OCI-LY7 (cell line): ENCODE data around the gene IFT22. TPM values are rescaled to one million over a fixed set of nuclear protein-coding genes. Genes with fewer than 3 reads are reported as not detected.
"Not testable (repeated sequence)": the region's sequence is repeated elsewhere in the genome, so short reads cannot be mapped to it uniquely, and the experiment has no call there.

Source experiments
- BruUV-seq: library from RNA; stranded (reverse); fragments of 400-500 nt; replicated peaks from 2 replicates; lab custom pipeline; 2021; lab: Mats Ljungman, UMichigan
- CTCF ChIA-PET: fragments of 300-600 bp; sonication (Branson Sonifier 250); formaldehyde crosslinking; loops from one replicate; lab custom pipeline; 2022; ENCODE audit warnings: antibody characterized with exemption; ENCODE audit not compliant: unreplicated experiment; lab: Charles Lee
- POLR2A ChIA-PET: fragments of 300-600 bp; sonication (Branson Sonifier 250); formaldehyde crosslinking; loops from one replicate; lab custom pipeline; 2022; ENCODE audit warnings: antibody characterized with exemption; lab: Charles Lee
- DNase-seq: peaks from one replicate; pipeline ENCODE4 v3.0.0-alpha.2; 2015; ENCODE audit warnings: low spot score
- H2AFZ ChIP-seq: fragments of 200-600 bp; sonication (generic), shearing (Covaris generic); 2 replicates; pipeline ENCODE4 v1.6.1; 2014; ENCODE audit warnings: mild to moderate bottlenecking, antibody characterized with exemption, low read length, moderate library complexity
- H3K27ac ChIP-seq: fragments of 200-600 bp; sonication (generic); 2 replicates; pipeline ENCODE4 v1.5.1; 2014; ENCODE audit warnings: mixed run types, low read depth, mild to moderate bottlenecking, moderate library complexity, low read length, inconsistent platforms; ENCODE audit not compliant: poor library complexity, severe bottlenecking
- H3K36me3 ChIP-seq: fragments of 200-600 bp; sonication (generic); 2 replicates; pipeline ENCODE4 v1.6.1; 2014; ENCODE audit warnings: mild to moderate bottlenecking, antibody characterized with exemption, low read length, moderate library complexity, mixed read lengths; ENCODE audit not compliant: insufficient read depth
- H3K4me1 ChIP-seq: fragments of 200-600 bp; sonication (generic); 2 replicates; pipeline ENCODE4 v1.5.1; 2014; ENCODE audit warnings: mild to moderate bottlenecking, low read length; ENCODE audit not compliant: insufficient read depth, poor library complexity, severe bottlenecking
- H3K4me2 ChIP-seq: fragments of 200-600 bp; sonication (generic); 2 replicates; pipeline ENCODE4 v1.6.1; 2014; ENCODE audit warnings: mild to moderate bottlenecking, low read length
- H3K4me3 ChIP-seq: fragments of 200-600 bp; sonication (generic); 2 replicates; pipeline ENCODE4 v1.5.1; 2014; ENCODE audit warnings: mild to moderate bottlenecking, low read depth, low read length; ENCODE audit not compliant: poor library complexity, severe bottlenecking
- H3K79me2 ChIP-seq: fragments of 200-600 bp; sonication (generic); 2 replicates; pipeline ENCODE4 v1.6.1; 2016; ENCODE audit warnings: low read depth, mild to moderate bottlenecking, low read length, moderate library complexity, mixed read lengths; ENCODE audit not compliant: insufficient read depth
- H3K9me2 ChIP-seq: fragments of 200-600 bp; sonication (generic); 2 replicates; pipeline ENCODE4 v1.6.1; 2016; ENCODE audit warnings: mild to moderate bottlenecking, low read length, mixed read lengths; ENCODE audit not compliant: insufficient read depth
- H3K9me3 ChIP-seq: fragments of 200-600 bp; sonication (generic); 2 replicates; pipeline ENCODE4 v1.6.1; 2014; ENCODE audit warnings: mild to moderate bottlenecking, mixed run types, low read length, mixed read lengths
- H4K20me1 ChIP-seq: fragments of 200-600 bp; sonication (generic); 2 replicates; pipeline ENCODE4 v1.6.1; 2014; ENCODE audit warnings: mild to moderate bottlenecking, antibody characterized with exemption, low read length, moderate library complexity, mixed read lengths; ENCODE audit not compliant: insufficient read depth
- CTCF ChIP-seq: fragments of 200-600 bp; sonication (generic); conservative IDR thresholded peaks from 2 replicates; pipeline ENCODE4 v1.5.1; 2014; ENCODE audit warnings: mild to moderate bottlenecking, antibody characterized with exemption, low read length, moderate library complexity, mixed read lengths
- EZH2phosphoT487 ChIP-seq: fragments of 200-600 bp; sonication (generic); IDR thresholded peaks from 2 replicates; pipeline ENCODE4 v1.6.1; 2018; ENCODE audit warnings: low read depth, borderline replicate concordance, mild to moderate bottlenecking, mixed run types, antibody characterized with exemption, low read length, moderate library complexity, mixed read lengths
- intact Hi-C: fragments of 100-400 bp; cut with micrococcal nuclease; formaldehyde crosslinking; loops from one replicate; pipeline ENCODE4 v1.10.0; 2022; ENCODE audit not compliant: unreplicated experiment
- small RNA-seq: library from RNA; depleted of rRNA; stranded (forward); fragments of <200 nt; gene quantifications from one replicate; pipeline ENCODE3, GENCODE V24; 2014
- total RNA-seq, 2 experiments: library from RNA; depleted of rRNA in 1 of 2; stranded (reverse); fragments of >200 nt in 1 of 2; shearing (Covaris generic) in 1 of 2; gene quantifications; 2 replicates each; pipeline ENCODE4 v1.2.3, GENCODE V29; 2014 to 2022

IFT22 gene
- total RNA-seq, 2 experiments from 2014 or later: 13.2 to 14.6 TPM

GRCh38 chr7:101265622-101266516 is 55.7 kb downstream of the IFT22 start:
- no peaks in the 10 kb centered on the region for H4K20me1 ChIP-seq
- H2AFZ ChIP-seq: no peak overlapping the region
- DNase-seq: no peak
- intact Hi-C loops: no loop called here
- H3K79me2 ChIP-seq: no peaks in the 10 kb centered on the region
- H3K4me3 ChIP-seq: no peak overlapping the region
- ChIA-PET POLR2A (interaction anchor here (0.6 kb wide), 2 partner anchors 55 to 124 kb away, joined by 3 to 6 read pairs; no protein-coding TSS in a partner anchor), CTCF (interaction anchor here (1.1 kb wide), 1 partner anchor 17 kb away, joined by 3 read pairs; no protein-coding TSS in a partner anchor)
- no peaks in the 10 kb centered on the region for H3K9me3 ChIP-seq
- no TSS peak for BruUV-seq
- no peak overlapping the region for H3K4me2 ChIP-seq
- TF ChIP-seq EZH2phosphoT487 (no peak), CTCF (no peak)
- no peaks in the 10 kb centered on the region for H3K36me3 ChIP-seq
- no peaks in the 10 kb centered on the region for H3K9me2 ChIP-seq
- no peak overlapping the region for H3K27ac ChIP-seq
- H3K4me1 ChIP-seq: no peaks in the 10 kb centered on the region

GRCh38 chr7:101264102-101264706 is 57.4 kb downstream of the IFT22 start:
- H4K20me1 ChIP-seq, POLR2A ChIA-PET, H3K9me2 ChIP-seq, H3K4me1 ChIP-seq, H3K4me3 ChIP-seq, H3K27ac ChIP-seq, H3K36me3 ChIP-seq, DNase-seq, H3K79me2 ChIP-seq, H3K9me3 ChIP-seq, H2AFZ ChIP-seq, intact Hi-C loops, BruUV-seq, CTCF ChIA-PET, H3K4me2 ChIP-seq: not testable (repeated sequence)

Small RNA genes within 50 kb of the gene (small RNA-seq; reads per million reads assigned to genes)
- not detected for gene RNU6-1104P

Other genes with a start within 250 kb of the IFT22 start
- gene TRIM56, start 236.3 kb downstream of the IFT22 start, total RNA-seq (2014; rRNA removed; shearing (Covaris generic)): 15.6 and 16.7 TPM in 2 replicates
- 47.3 and 51.9 TPM in 2 replicates for gene TRIM56, start 236.3 kb downstream of the IFT22 start, total RNA-seq (2022)
- gene SERPINE1, start 194.7 kb downstream of the IFT22 start, total RNA-seq (2014; rRNA removed; shearing (Covaris generic)): not detected in 2 replicates
- gene SERPINE1, start 194.7 kb downstream of the IFT22 start, total RNA-seq (2022): 0.30 and 0.42 TPM in 2 replicates
- 57.9 and 88.0 TPM in 2 replicates for gene AP1S1, start 167.3 kb downstream of the IFT22 start, total RNA-seq (2014; rRNA removed; shearing (Covaris generic))
- gene AP1S1, start 167.3 kb downstream of the IFT22 start, total RNA-seq (2022): 58.3 and 67.3 TPM in 2 replicates
- not detected in 2 replicates for gene VGF, start 156.2 kb downstream of the IFT22 start, total RNA-seq (2014; rRNA removed; shearing (Covaris generic))
- 1.5 TPM in 2 replicates for gene VGF, start 156.2 kb downstream of the IFT22 start, total RNA-seq (2022)
- gene NAT16, start 141.5 kb downstream of the IFT22 start, total RNA-seq (2014; rRNA removed; shearing (Covaris generic)): 0.22 TPM in 1 of 2 replicates, not detected in the other
- gene NAT16, start 141.5 kb downstream of the IFT22 start, total RNA-seq (2022): not detected in 2 replicates
- not detected in 2 replicates for gene MOGAT3, start 120.8 kb downstream of the IFT22 start, total RNA-seq (2014; rRNA removed; shearing (Covaris generic))
- gene MOGAT3, start 120.8 kb downstream of the IFT22 start, total RNA-seq (2022): not detected in 2 replicates
- gene PLOD3, start 104.2 kb downstream of the IFT22 start, total RNA-seq (2014; rRNA removed; shearing (Covaris generic)): 9.2 and 12.1 TPM in 2 replicates
- 25.0 and 30.5 TPM in 2 replicates for gene PLOD3, start 104.2 kb downstream of the IFT22 start, total RNA-seq (2022)
- gene ZNHIT1, start 103.6 kb downstream of the IFT22 start, total RNA-seq (2014; rRNA removed; shearing (Covaris generic)): 63.8 and 77.3 TPM in 2 replicates
- 40.8 and 44.3 TPM in 2 replicates for gene ZNHIT1, start 103.6 kb downstream of the IFT22 start, total RNA-seq (2022)
- gene CLDN15, start 84.0 kb downstream of the IFT22 start, total RNA-seq (2014; rRNA removed; shearing (Covaris generic)): 15.9 and 17.8 TPM in 2 replicates
- 31.9 and 34.8 TPM in 2 replicates for gene CLDN15, start 84.0 kb downstream of the IFT22 start, total RNA-seq (2022)
- 92.7 and 114 TPM in 2 replicates for gene FIS1, start 76.7 kb downstream of the IFT22 start, total RNA-seq (2014; rRNA removed; shearing (Covaris generic))
- gene FIS1, start 76.7 kb downstream of the IFT22 start, total RNA-seq (2022): 93.4 and 102 TPM in 2 replicates
- gene COL26A1, start 41.1 kb upstream of the IFT22 start, total RNA-seq (2014; rRNA removed; shearing (Covaris generic)): not detected in 2 replicates
- gene COL26A1, start 41.1 kb upstream of the IFT22 start, total RNA-seq (2022): not detected in 2 replicates